ENCODE measurements around the gene PAM.

GRCh38 chr5:102999191-102999590 is 244.1 kb downstream of the PAM start:
- TF ChIP-seq CTCF (IDR thresholded peaks at IDR 0.05; ENCODE audit: low read length) (no peak), EZH2phosphoT487 (IDR thresholded peaks at IDR 0.05; ENCODE audit: low read length) (no peak)

Measured in MM.1S (cell line).